Endodermal cell (in vitro differentiated cells): ENCODE results near the gene CHRNA7. TPM values are rescaled to one million over a fixed set of nuclear protein-coding genes. Genes with fewer than 3 reads are reported as not detected.
"Not testable (repeated sequence)": the region's sequence is repeated elsewhere in the genome, so short reads cannot be mapped to it uniquely, and the experiment has no call there.

Experiments used
- DNase-seq: peaks from one replicate; pipeline ENCODE4 v3.0.0-alpha.2; 2017
- H3K27ac ChIP-seq: 2 replicates; pipeline ENCODE4 v1.5.1; 2013; ENCODE audit warnings: mild to moderate bottlenecking, low read depth, low read length, moderate library complexity
- H3K27me3 ChIP-seq: 2 replicates; pipeline ENCODE4 v1.6.1; 2013; ENCODE audit warnings: mild to moderate bottlenecking, low read length, moderate library complexity; ENCODE audit not compliant: insufficient read depth, control insufficient read depth, poor library complexity, severe bottlenecking
- H3K36me3 ChIP-seq: 2 replicates; pipeline ENCODE4 v1.7.0; 2013; ENCODE audit warnings: mild to moderate bottlenecking, low read length, moderate library complexity; ENCODE audit not compliant: control insufficient read depth, insufficient read depth
- H3K4me1 ChIP-seq: one replicate; pipeline ENCODE4 v1.7.0; 2013; ENCODE audit warnings: low read length; ENCODE audit not compliant: control insufficient read depth, insufficient read depth
- H3K4me3 ChIP-seq: 2 replicates; pipeline ENCODE4 v1.5.1; 2013; ENCODE audit warnings: mild to moderate bottlenecking, low read length, moderate library complexity
- H3K9ac ChIP-seq: 2 replicates; pipeline ENCODE4 v1.6.1; 2013; ENCODE audit warnings: mild to moderate bottlenecking, low read length, moderate library complexity; ENCODE audit not compliant: poor library complexity, severe bottlenecking; ENCODE audit errors: extremely low read depth
- H3K9me3 ChIP-seq: 2 replicates; pipeline ENCODE4 v1.6.1; 2013; ENCODE audit warnings: mild to moderate bottlenecking, low read length, moderate library complexity; ENCODE audit not compliant: control insufficient read depth
- H3K27ac Mint-ChIP-seq: 2 replicates; pipeline ENCODE4 v1.8.0; 2020; ENCODE audit warnings: mixed read lengths
- H3K27me3 Mint-ChIP-seq: 2 replicates; pipeline ENCODE4 v1.8.0; 2021; ENCODE audit warnings: mild to moderate bottlenecking, mixed read lengths; ENCODE audit not compliant: insufficient read depth
- H3K36me3 Mint-ChIP-seq: 2 replicates; pipeline ENCODE4 v1.8.0; 2020; ENCODE audit warnings: low read depth, mixed read lengths
- H3K4me1 Mint-ChIP-seq: 2 replicates; pipeline ENCODE4 v1.8.0; 2020; ENCODE audit warnings: mixed read lengths
- H3K4me3 Mint-ChIP-seq: 2 replicates; pipeline ENCODE4 v1.8.0; 2020; ENCODE audit warnings: mild to moderate bottlenecking, moderate library complexity, mixed read lengths
- H3K9me3 Mint-ChIP-seq: 2 replicates; pipeline ENCODE4 v1.8.0; 2020; ENCODE audit warnings: mild to moderate bottlenecking, mixed read lengths
- CTCF ChIP-seq: fragments of 200-600 bp; sonication (generic); conservative IDR thresholded peaks from 2 replicates; pipeline ENCODE4 v1.5.0; 2021; ENCODE audit warnings: antibody characterized with exemption, mild to moderate bottlenecking
- WGBS, 2 experiments: methylation state at CpG; one replicate each; pipeline versions ENCODE4 v1.1.5 to v1.1.7; 2013; ENCODE audit warnings: missing lambda C conversion rate in 2 of 2, mixed read lengths in 1 of 2; ENCODE audit not compliant: insufficient coverage in 1 of 2, insufficient read length in 1 of 2; 5-methylcytosine and 5-hydroxymethylcytosine counted together
- total RNA-seq, 2 donors: library from RNA; stranded (reverse); fragmentation: NEBNext Ultra II Directional in 1 of 2; extraction: Animal tissue kit (Norgen Biotek cat#: 25700) in 1 of 2; gene quantifications; 2 replicates in 1 of 2; 3 replicates in 1 of 2; pipeline ENCODE4 v1.2.1, GENCODE V29; 2021

CHRNA7 gene
- total RNA-seq, 2 donors from 2014 or later, result 7.5 to 8.0 TPM

- H3K4me1 Mint-ChIP-seq, H3K27me3 Mint-ChIP-seq, H3K27ac Mint-ChIP-seq, H3K4me3 ChIP-seq, H3K27ac ChIP-seq, H3K9me3 ChIP-seq, H3K9ac ChIP-seq, H3K36me3 ChIP-seq, H3K4me1 ChIP-seq, H3K27me3 ChIP-seq, H3K4me3 Mint-ChIP-seq, H3K36me3 Mint-ChIP-seq, DNase-seq, H3K9me3 Mint-ChIP-seq: not testable (repeated sequence)
- WGBS, 2 experiments, result no CpG with 5 or more reads among the region's 5 CpGs
These were observed 168.6 kb downstream of the CHRNA7 start for GRCh38 chr15:32198938-32199337.

DNA sequence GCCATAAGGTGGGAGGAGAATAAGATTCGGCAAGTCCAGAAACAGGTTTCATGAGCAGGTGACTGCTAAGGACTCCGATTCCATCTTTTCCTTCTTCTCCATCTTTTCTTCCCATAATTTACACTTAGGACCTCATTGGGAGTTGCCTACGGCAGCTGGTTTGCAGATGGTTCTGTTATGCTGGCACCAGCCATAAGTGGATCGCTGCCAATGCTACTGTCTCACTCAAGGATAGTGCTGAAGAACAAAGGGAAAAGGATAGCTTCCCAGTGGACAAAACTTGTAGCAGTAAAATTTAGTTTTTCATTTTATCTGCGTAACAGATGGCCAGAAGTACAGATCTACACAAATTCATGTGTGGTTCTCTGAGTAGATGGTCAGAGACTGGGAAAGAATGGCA lies 178.8 kb downstream of the CHRNA7 start:
- H3K36me3 Mint-ChIP-seq, H3K4me3 Mint-ChIP-seq, H3K9me3 ChIP-seq: not testable (repeated sequence)

DNA sequence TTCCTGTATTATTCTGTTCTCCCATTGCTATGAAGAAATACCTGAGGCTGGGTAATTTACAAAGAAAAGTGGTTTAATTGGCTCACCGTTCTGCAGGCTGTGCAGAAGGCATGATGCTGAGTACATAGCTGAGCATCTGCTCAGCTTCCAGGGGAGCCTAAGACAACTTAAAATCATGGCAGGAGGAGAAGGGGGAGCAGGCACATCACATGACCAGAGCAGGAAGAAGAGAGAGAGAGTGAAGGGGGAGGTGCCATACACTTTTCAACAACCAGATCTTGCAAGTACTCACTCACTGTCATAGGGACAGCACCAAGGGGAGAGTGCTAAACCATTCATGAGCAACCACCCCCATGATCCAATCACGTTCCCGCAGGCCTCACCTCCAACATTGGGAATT lies 188.4 kb downstream of the CHRNA7 start:
- Mint-ChIP-seq H3K27ac (no peak overlapping the region), H3K36me3 (no peaks in the 10 kb centered on the region), H3K9me3 (peaks cover 3% of the 10 kb centered on the region), H3K4me3 (no peak overlapping the region), H3K4me1 (no peaks in the 10 kb centered on the region), H3K27me3 (no peaks in the 10 kb centered on the region)
- Histone ChIP-seq H3K4me1 (no peaks in the 10 kb centered on the region), H3K27ac (no peak overlapping the region), H3K4me3 (no peak overlapping the region), H3K9me3 (no peaks in the 10 kb centered on the region), H3K9ac (no peak overlapping the region), H3K36me3 (no peaks in the 10 kb centered on the region), H3K27me3 (no peaks in the 10 kb centered on the region)
- DNase-seq, result no peak
- no peak for TF ChIP-seq CTCF
- WGBS, 2 experiments, result 72 to 90% methylated on average over 2 to 3 of the region's 3 CpGs

More for the DNA sequence above, 178.8 kb downstream of the CHRNA7 start:
- H3K9ac ChIP-seq, H3K9me3 Mint-ChIP-seq, H3K27ac ChIP-seq, H3K4me3 ChIP-seq, H3K27ac Mint-ChIP-seq, H3K27me3 ChIP-seq, H3K4me1 ChIP-seq, H3K4me1 Mint-ChIP-seq, H3K36me3 ChIP-seq, DNase-seq, H3K27me3 Mint-ChIP-seq: not testable (repeated sequence)
- WGBS, 2 experiments, result no CpG with 5 or more reads among the region's 5 CpGs

Other genes with a start within 250 kb of the CHRNA7 start
- 1 to 10 TPM; 2.6 to 3.1 TPM for gene OTUD7A, start 159.8 kb upstream of the CHRNA7 start, total RNA-seq